Hindlimb muscle (tissue), 1 donor: Measurements from ENCODE around the gene CDK8. TPM values are rescaled to one million over a fixed set of nuclear protein-coding genes. Genes with fewer than 3 reads are reported as not detected.

Source experiments
- DNase-seq: peaks from one replicate; pipeline ENCODE4 v3.0.0-alpha.2; 2013
- polyA plus RNA-seq: library from polyadenylated mRNA; unstranded; fragments of 120-200 nt; gene quantifications from one replicate; pipeline ENCODE4 v1.2.1, GENCODE V29; 2013; ENCODE audit not compliant: insufficient read length

CDK8 gene
- polyA plus RNA-seq, 1 donor: 19.9 TPM

DNA sequence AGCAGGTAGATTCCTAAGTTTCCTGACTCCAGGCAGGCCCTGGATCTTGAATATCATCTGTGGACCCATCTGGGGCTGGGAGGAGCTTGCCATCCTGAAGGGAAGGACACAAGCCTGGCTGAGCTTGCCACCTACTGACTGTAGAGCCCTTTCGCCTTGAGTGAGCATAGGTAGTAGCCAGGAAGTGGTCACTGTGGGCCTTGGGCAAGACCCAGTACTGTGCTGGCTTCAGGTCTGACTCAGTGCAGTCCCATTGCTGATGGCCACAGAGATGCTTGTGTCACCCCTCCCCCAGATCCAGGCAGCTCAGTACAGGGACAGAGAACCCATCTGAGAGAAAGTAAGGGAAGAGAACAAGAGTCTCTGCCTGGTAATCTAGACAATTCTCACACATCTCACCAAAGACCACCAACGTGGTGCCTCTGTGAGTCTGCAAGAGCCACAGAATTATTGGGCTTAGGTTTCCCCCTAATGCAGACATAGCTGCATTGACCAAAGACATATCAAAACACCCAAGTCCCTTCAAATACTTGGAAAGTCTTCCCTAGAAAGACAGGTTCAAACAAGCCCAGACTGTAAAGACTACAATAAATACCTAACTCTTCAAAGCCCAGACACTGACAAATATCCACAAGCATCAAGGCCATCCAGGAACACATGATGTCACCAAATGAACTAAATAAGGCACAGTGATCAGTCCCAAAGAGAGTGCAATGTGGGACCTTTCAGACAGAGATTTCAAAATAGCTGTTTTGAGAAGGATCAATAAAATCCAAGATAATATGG lies 195.3 kb downstream of the CDK8 start:
- DNase-seq: no peak

Other genes starting within 250 kb of the CDK8 start
- gene SHISA2, start 202.1 kb upstream of the CDK8 start, polyA plus RNA-seq: 82.8 TPM
- gene RNF6, start 31.8 kb upstream of the CDK8 start, polyA plus RNA-seq: 23.8 TPM